IMR-90 (cell line): ENCODE results near the gene ADAMTS5. TPM values are rescaled to one million over a fixed set of nuclear protein-coding genes. Genes with fewer than 3 reads are reported as not detected.

ENCODE experiments used
- ATAC-seq: fragments of 200-7000 bp; cut with Tn5 transposase; 2 replicates; pipeline ENCODE4 v1.9.1; 2020; ENCODE audit warnings: low read depth, mild to moderate bottlenecking, moderate library complexity
- BruUV-seq: library from RNA; stranded (reverse); fragments of 400-500 nt; replicated peaks from 2 replicates; lab custom pipeline; 2021; lab: Mats Ljungman, UMichigan
- CTCF ChIA-PET: fragments of 300-600 bp; formaldehyde crosslinking; extraction: SDS; loops from one replicate; lab custom pipeline; 2021; ENCODE audit warnings: antibody characterized with exemption; lab: Yijun Ruan, JAX
- POLR2A ChIA-PET: fragments of 300-600 bp; sonication (Branson Sonifier 250); formaldehyde crosslinking; loops from one replicate; lab custom pipeline; 2022; ENCODE audit warnings: antibody characterized with exemption; ENCODE audit not compliant: unreplicated experiment; lab: Charles Lee
- DNase-seq: peaks from one replicate; pipeline ENCODE4 v3.0.0; 2013
- H2AFZ ChIP-seq: replicated peaks from 2 replicates; pipeline ENCODE3; 2013; ENCODE audit warnings: low read length, mild to moderate bottlenecking; ENCODE audit not compliant: poor library complexity
- H2AK5ac ChIP-seq: 2 replicates; pipeline ENCODE4 v1.6.1; 2013; ENCODE audit warnings: low read depth, low read length, inconsistent platforms
- H2AK9ac ChIP-seq: replicated peaks from 2 replicates; pipeline ENCODE3; 2013; ENCODE audit warnings: mild to moderate bottlenecking, low read depth, low read length, moderate library complexity; ENCODE audit not compliant: poor library complexity
- H2BK120ac ChIP-seq: 2 replicates; pipeline ENCODE4 v1.6.1; 2013; ENCODE audit warnings: low read depth, low read length, inconsistent platforms
- H2BK15ac ChIP-seq: 3 replicates; pipeline ENCODE4 v1.6.1; 2013; ENCODE audit warnings: low read depth, low read length, inconsistent platforms
- H2BK20ac ChIP-seq: 2 replicates; pipeline ENCODE4 v1.6.1; 2013; ENCODE audit warnings: low read depth, mild to moderate bottlenecking, inconsistent platforms, low read length, moderate library complexity
- H2BK5ac ChIP-seq: 2 replicates; pipeline ENCODE4 v1.6.1; 2013; ENCODE audit warnings: mild to moderate bottlenecking, low read depth, low read length, inconsistent platforms; ENCODE audit not compliant: poor library complexity, severe bottlenecking
- H3K14ac ChIP-seq: replicated peaks from 2 replicates; pipeline ENCODE4 v1.6.1; 2013; ENCODE audit warnings: low read depth, low read length, inconsistent platforms
- H3K18ac ChIP-seq: 2 replicates; pipeline ENCODE4 v1.6.1; 2013; ENCODE audit warnings: low read depth, low read length, control low read depth
- H3K23ac ChIP-seq: 2 replicates; pipeline ENCODE4 v1.6.1; 2013; ENCODE audit warnings: low read depth, low read length, inconsistent platforms
- H3K27ac ChIP-seq: 2 replicates; pipeline ENCODE4 v1.5.1; 2013; ENCODE audit warnings: mild to moderate bottlenecking, control low read depth, low read length; ENCODE audit not compliant: insufficient read depth
- H3K27me3 ChIP-seq: 2 replicates; pipeline ENCODE4 v1.6.1; 2013; ENCODE audit warnings: low read length; ENCODE audit not compliant: control insufficient read depth, insufficient read depth
- H3K36me3 ChIP-seq: 2 replicates; pipeline ENCODE4 v1.6.1; 2013; ENCODE audit warnings: low read length, mixed read lengths; ENCODE audit not compliant: control insufficient read depth, insufficient read depth
- H3K4ac ChIP-seq: 2 replicates; pipeline ENCODE4 v1.6.1; 2013; ENCODE audit warnings: low read depth, low read length, inconsistent platforms
- H3K4me1 ChIP-seq: 2 replicates; pipeline ENCODE4 v1.6.1; 2013; ENCODE audit warnings: low read length, mixed read lengths; ENCODE audit not compliant: control insufficient read depth, insufficient read depth
- H3K4me2 ChIP-seq: 2 replicates; pipeline ENCODE4 v1.6.1; 2013; ENCODE audit warnings: low read depth, mild to moderate bottlenecking, control low read depth, low read length, moderate library complexity
- H3K4me3 ChIP-seq: 2 replicates; pipeline ENCODE4 v1.5.1; 2013; ENCODE audit warnings: low read depth, mild to moderate bottlenecking, control low read depth, low read length, moderate library complexity; ENCODE audit not compliant: insufficient read depth
- H3K56ac ChIP-seq: 2 replicates; pipeline ENCODE4 v1.6.1; 2013; ENCODE audit warnings: low read length, inconsistent platforms; ENCODE audit not compliant: insufficient read depth; ENCODE audit errors: extremely low read depth
- H3K79me1 ChIP-seq, 2 experiments: 2 replicates each; pipeline ENCODE4 v1.6.1; 2013; ENCODE audit warnings: low read length in 2 of 2, inconsistent platforms in 1 of 2, low read depth in 1 of 2
- H3K9ac ChIP-seq: 2 replicates; pipeline ENCODE4 v1.6.1; 2013; ENCODE audit warnings: low read depth, low read length, control low read depth
- H3K9me1 ChIP-seq: 2 replicates; pipeline ENCODE4 v1.6.1; 2013; ENCODE audit warnings: low read length, inconsistent platforms; ENCODE audit not compliant: insufficient read depth
- H3K9me3 ChIP-seq: 2 replicates; pipeline ENCODE4 v1.6.1; 2013; ENCODE audit warnings: low read length; ENCODE audit not compliant: control insufficient read depth, insufficient read depth
- H4K20me1 ChIP-seq: 2 replicates; pipeline ENCODE4 v1.6.1; 2013; ENCODE audit warnings: low read length, inconsistent platforms; ENCODE audit not compliant: insufficient read depth
- H4K5ac ChIP-seq: 2 replicates; pipeline ENCODE4 v1.6.1; 2013; ENCODE audit warnings: mild to moderate bottlenecking, low read depth, low read length, control low read depth
- H4K8ac ChIP-seq, 2 experiments: 2 replicates each; pipeline ENCODE4 v1.6.1; 2013; ENCODE audit warnings: low read depth in 2 of 2, low read length in 2 of 2, control low read depth in 1 of 2, inconsistent platforms in 1 of 2
- H4K91ac ChIP-seq: 2 replicates; pipeline ENCODE4 v1.6.1; 2013; ENCODE audit warnings: low read depth, low read length, inconsistent platforms; ENCODE audit not compliant: insufficient read depth
- CEBPB ChIP-seq: IDR thresholded peaks from 2 replicates; pipeline ENCODE4 v1.6.1; 2012; ENCODE audit warnings: low read depth, low read length, improper control_type of control experiment
- CHD1 ChIP-seq: IDR thresholded peaks from 2 replicates; pipeline ENCODE4 v1.6.1; 2012; ENCODE audit warnings: low read depth, low read length, improper control_type of control experiment
- MAFK ChIP-seq: IDR thresholded peaks from 2 replicates; pipeline ENCODE4 v1.6.1; 2012; ENCODE audit warnings: low read depth, low read length, improper control_type of control experiment
- MXI1 ChIP-seq: IDR thresholded peaks from 2 replicates; pipeline ENCODE4 v1.6.1; 2012; ENCODE audit warnings: low read depth, mild to moderate bottlenecking, low read length, moderate library complexity, borderline replicate concordance
- NFE2L2 ChIP-seq: fragments of 150-350 bp; IDR thresholded peaks from 2 replicates; pipeline ENCODE4 v1.6.1; 2016; ENCODE audit warnings: low read depth, mild to moderate bottlenecking, low read length
- POLR2A ChIP-seq: IDR thresholded peaks from 2 replicates; pipeline ENCODE4 v1.6.1; 2012; ENCODE audit warnings: mild to moderate bottlenecking, low read depth, low read length
- RAD21 ChIP-seq: IDR thresholded peaks from 2 replicates; pipeline ENCODE4 v1.6.1; 2012; ENCODE audit warnings: low read length, improper control_type of control experiment
- RCOR1 ChIP-seq: IDR thresholded peaks from 2 replicates; pipeline ENCODE4 v1.6.1; 2012; ENCODE audit warnings: mild to moderate bottlenecking, low read length, improper control_type of control experiment; ENCODE audit not compliant: insufficient replicate concordance
- RFX5 ChIP-seq: IDR thresholded peaks from 2 replicates; pipeline ENCODE4 v1.8.0; 2012; ENCODE audit warnings: low read depth, mild to moderate bottlenecking, low read length, moderate library complexity
- SMC3 ChIP-seq: fragments of 150-350 bp; IDR thresholded peaks from 2 replicates; pipeline ENCODE4 v1.6.1; 2016; ENCODE audit warnings: low read depth, mild to moderate bottlenecking, antibody characterized with exemption, low read length, moderate library complexity
- WGBS, 2 experiments: methylation state at CpG; one replicate each; pipeline versions ENCODE4 v1.1.5 to v1.1.7; 2013; ENCODE audit warnings: missing lambda C conversion rate in 2 of 2; ENCODE audit not compliant: insufficient read length in 1 of 2; ENCODE audit errors: extremely low coverage in 2 of 2; 5-methylcytosine and 5-hydroxymethylcytosine counted together
- dilution Hi-C: fragments of 300-500 bp; cut with HindIII; formaldehyde crosslinking; loops from one replicate; pipeline ENCODE4 v1.14.3; 2018; ENCODE audit warnings: low sequenced_read_pairs; ENCODE audit not compliant: unreplicated experiment
- in situ Hi-C: fragments of 300-500 bp; cut with MboI; formaldehyde crosslinking; loops from 3 replicates; pipeline ENCODE4 v1.14.3; 2019; ENCODE audit warnings: low sequenced_read_pairs, inconsistent platforms, mixed read lengths
- intact Hi-C: fragments of 100-400 bp; cut with micrococcal nuclease; formaldehyde crosslinking; loops from 2 replicates; pipeline ENCODE4 v1.10.0; 2022
- polyA plus RNA-seq, 3 experiments: library from polyadenylated mRNA; depleted of rRNA; stranded (reverse); fragments of >200 nt; gene quantifications; 2 replicates each; pipeline ENCODE4 v1.2.3, GENCODE V29; 2012; ENCODE audit warnings: low replicate concordance in 1 of 3
- total RNA-seq: library from RNA; depleted of rRNA; stranded (reverse); fragments of >200 nt; gene quantifications from 2 replicates; pipeline ENCODE4 v1.2.3, GENCODE V29; 2012
- TF ChIP-seq, protein P1 (sequence below): fragments of 150-350 bp; IDR thresholded peaks from 2 replicates; pipeline ENCODE4 v1.6.1; 2017; ENCODE audit warnings: mild to moderate bottlenecking, antibody characterized with exemption, low read length, low read depth
- TF ChIP-seq, protein P2 (sequence below): conservative IDR thresholded peaks from 2 replicates; pipeline ENCODE4 v1.5.1; 2012; ENCODE audit warnings: mild to moderate bottlenecking, low read depth, low read length, improper control_type of control experiment

The ADAMTS5 gene
- total and polyA plus RNA-seq, 2 of the 4 experiments (the other 2 are of a cell fraction) = 0.54 to 0.58 TPM

DNA sequence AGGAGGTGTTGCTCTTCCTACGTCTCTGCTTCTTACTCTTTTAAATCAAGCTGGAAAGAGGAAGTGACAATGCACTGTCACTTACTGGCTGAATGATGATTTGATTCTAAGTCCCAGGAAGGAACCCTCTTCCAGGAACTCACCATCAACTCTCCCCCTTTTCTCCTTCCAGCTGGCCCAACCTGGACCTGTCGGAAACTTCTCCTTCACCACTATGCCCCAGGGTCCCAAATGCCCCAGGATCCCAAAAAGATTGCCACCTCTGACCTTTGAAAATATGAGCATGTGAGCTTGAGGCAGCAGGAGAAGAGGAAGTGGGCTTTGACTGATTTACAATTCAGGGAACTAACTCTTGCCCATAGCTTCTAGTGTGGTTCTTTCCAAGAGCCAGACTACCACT, 5.3 kb upstream of the ADAMTS5 start:
- in situ Hi-C loops (no loop called here), intact Hi-C loops (no loop called here), dilution Hi-C loops (no loop called here)
- Histone ChIP-seq H3K4me3 (no peak overlapping the region), H2BK20ac (no peak overlapping the region), H3K9me3 (no peaks in the 10 kb centered on the region), H3K4me2 (no peak overlapping the region), H2BK120ac (no peak overlapping the region), H3K14ac (no peak overlapping the region), H4K91ac (no peak overlapping the region), H2AK5ac (no peak overlapping the region), H3K79me1 (no peaks in the 10 kb centered on the region), H3K27me3 (no peaks in the 10 kb centered on the region), H3K36me3 (no peaks in the 10 kb centered on the region), H4K5ac (no peak overlapping the region), H3K27ac (no peak overlapping the region), H3K9me1 (no peaks in the 10 kb centered on the region), H3K23ac (no peak overlapping the region; the same call in 1 of the 2 replicates), H2BK15ac (no peak overlapping the region), H3K56ac (no peak overlapping the region), H3K4me1 (no peaks in the 10 kb centered on the region), H4K20me1 (no peaks in the 10 kb centered on the region), H3K18ac (no peak overlapping the region), H2AFZ (no peak overlapping the region), H2AK9ac (no peak overlapping the region), H2BK5ac (no peak overlapping the region), H3K4ac (no peak overlapping the region), H3K9ac (no peak overlapping the region), H4K8ac (no peak overlapping the region)
- ChIA-PET POLR2A (no interaction called here), CTCF (no interaction called here)
- ATAC-seq (no peak), DNase-seq (no peak)
- TF ChIP-seq MXI1 (no peak), RCOR1 (no peak), SMC3 (no peak), RFX5 (no peak), MAFK (no peak), POLR2A (no peak), NFE2L2 (no peak), CHD1 (no peak), CEBPB (no peak), RAD21 (no peak)
- TF ChIP-seq, protein P1, sequence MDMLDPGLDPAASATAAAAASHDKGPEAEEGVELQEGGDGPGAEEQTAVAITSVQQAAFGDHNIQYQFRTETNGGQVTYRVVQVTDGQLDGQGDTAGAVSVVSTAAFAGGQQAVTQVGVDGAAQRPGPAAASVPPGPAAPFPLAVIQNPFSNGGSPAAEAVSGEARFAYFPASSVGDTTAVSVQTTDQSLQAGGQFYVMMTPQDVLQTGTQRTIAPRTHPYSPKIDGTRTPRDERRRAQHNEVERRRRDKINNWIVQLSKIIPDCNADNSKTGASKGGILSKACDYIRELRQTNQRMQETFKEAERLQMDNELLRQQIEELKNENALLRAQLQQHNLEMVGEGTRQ = no peak
- TF ChIP-seq, protein P2, sequence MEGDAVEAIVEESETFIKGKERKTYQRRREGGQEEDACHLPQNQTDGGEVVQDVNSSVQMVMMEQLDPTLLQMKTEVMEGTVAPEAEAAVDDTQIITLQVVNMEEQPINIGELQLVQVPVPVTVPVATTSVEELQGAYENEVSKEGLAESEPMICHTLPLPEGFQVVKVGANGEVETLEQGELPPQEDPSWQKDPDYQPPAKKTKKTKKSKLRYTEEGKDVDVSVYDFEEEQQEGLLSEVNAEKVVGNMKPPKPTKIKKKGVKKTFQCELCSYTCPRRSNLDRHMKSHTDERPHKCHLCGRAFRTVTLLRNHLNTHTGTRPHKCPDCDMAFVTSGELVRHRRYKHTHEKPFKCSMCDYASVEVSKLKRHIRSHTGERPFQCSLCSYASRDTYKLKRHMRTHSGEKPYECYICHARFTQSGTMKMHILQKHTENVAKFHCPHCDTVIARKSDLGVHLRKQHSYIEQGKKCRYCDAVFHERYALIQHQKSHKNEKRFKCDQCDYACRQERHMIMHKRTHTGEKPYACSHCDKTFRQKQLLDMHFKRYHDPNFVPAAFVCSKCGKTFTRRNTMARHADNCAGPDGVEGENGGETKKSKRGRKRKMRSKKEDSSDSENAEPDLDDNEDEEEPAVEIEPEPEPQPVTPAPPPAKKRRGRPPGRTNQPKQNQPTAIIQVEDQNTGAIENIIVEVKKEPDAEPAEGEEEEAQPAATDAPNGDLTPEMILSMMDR = no peak
- no CpG with 5 or more reads among the region's 2 CpGs for WGBS, 2 experiments
- BruUV-seq = no TSS peak
